ENCODE results near the gene SPTB. TPM values are rescaled to one million over a fixed set of nuclear protein-coding genes. Genes with fewer than 3 reads are reported as not detected.
"Not testable (repeated sequence)": the region's sequence is repeated elsewhere in the genome, so short reads cannot be mapped to it uniquely, and the experiment has no call there.

Gene SPTB
- total and polyA plus RNA-seq, 5 donors = 68.4 to 96.5 (median 82.5) TPM

- H3K27me3 ChIP-seq (ENCODE audit: control insufficient read depth, insufficient read depth); intact Hi-C loops (cut with DNase I); H3K4me1 ChIP-seq (ENCODE audit: control insufficient read depth, insufficient read depth, low read length); ATAC-seq; H3K4me3 ChIP-seq (ENCODE audit: low read length); DNase-seq; H3K9me3 ChIP-seq (ENCODE audit: control insufficient read depth, low read length): not testable (repeated sequence)
- peak overlapping the region; percentile 30 for H3K27ac ChIP-seq (ENCODE audit: low read length)
- WGBS = 87% methylated on average over 3 of the region's 3 CpGs
These were observed 74.1 kb downstream of the SPTB start for GRCh38 chr14:64805646-64806045.

GRCh38 chr14:64804754-64805260, 74.9 kb downstream of the SPTB start:
- H3K4me1 ChIP-seq (ENCODE audit: control insufficient read depth, insufficient read depth, low read length) = peaks cover 3% of the 10 kb centered on the region
- H3K27ac ChIP-seq (ENCODE audit: low read length) = no peak overlapping the region
- H3K27me3 ChIP-seq (ENCODE audit: control insufficient read depth, insufficient read depth) = no peaks in the 10 kb centered on the region
- intact Hi-C loops (cut with DNase I) = no loop called here
- 90% methylated on average over 12 of the region's 12 CpGs for WGBS
- H3K9me3 ChIP-seq (ENCODE audit: control insufficient read depth, low read length) = no peaks in the 10 kb centered on the region
- no peak for DNase-seq
- ATAC-seq = no peak
- no peak overlapping the region for H3K4me3 ChIP-seq (ENCODE audit: low read length)

- DNase-seq (peak in 1 of 3 donors; percentile 42), ATAC-seq (no peak)
- Histone ChIP-seq H3K9me3 (ENCODE audit: control insufficient read depth, low read length) (no peaks in the 10 kb centered on the region), H3K27ac (ENCODE audit: low read length) (no peak overlapping the region), H3K27me3 (ENCODE audit: control insufficient read depth, insufficient read depth) (no peaks in the 10 kb centered on the region), H3K4me1 (ENCODE audit: control insufficient read depth, insufficient read depth, low read length) (no peaks in the 10 kb centered on the region), H3K4me3 (ENCODE audit: low read length) (no peak overlapping the region)
- 92% methylated on average over 1 of the region's 1 CpG for WGBS
- intact Hi-C loops (cut with DNase I) = no loop called here
These were observed 77.9 kb downstream of the SPTB start for GRCh38 chr14:64801800-64802199.

- Histone ChIP-seq H3K9me3 (ENCODE audit: control insufficient read depth, low read length) (no peaks in the 10 kb centered on the region), H3K27me3 (ENCODE audit: control insufficient read depth, insufficient read depth) (no peaks in the 10 kb centered on the region), H3K27ac (ENCODE audit: low read length) (no peak overlapping the region), H3K4me1 (ENCODE audit: control insufficient read depth, insufficient read depth, low read length) (no peaks in the 10 kb centered on the region), H3K4me3 (ENCODE audit: low read length) (no peak overlapping the region)
- peak in 1 of 3 donors; percentile 56 for DNase-seq
- intact Hi-C loops (cut with DNase I) = no loop called here
- 77% methylated on average over 11 of the region's 11 CpGs for WGBS
- ATAC-seq = no peak
These were observed 78.7 kb downstream of the SPTB start for GRCh38 chr14:64801046-64801445.

- peak; percentile 30 to 35 for ATAC-seq
- H3K9me3 ChIP-seq (ENCODE audit: control insufficient read depth, low read length) = no peaks in the 10 kb centered on the region
These were observed 79.7 kb downstream of the SPTB start for GRCh38 chr14:64800000-64800399.

GRCh38 chr14:64799555-64799954, 80.2 kb downstream of the SPTB start:
- H3K4me1 ChIP-seq (ENCODE audit: control insufficient read depth, insufficient read depth, low read length) = no peaks in the 10 kb centered on the region
- no peaks in the 10 kb centered on the region for H3K27me3 ChIP-seq (ENCODE audit: control insufficient read depth, insufficient read depth)
- no peak overlapping the region for H3K4me3 ChIP-seq (ENCODE audit: low read length)
- intact Hi-C loops (cut with DNase I) = no loop called here
- H3K9me3 ChIP-seq (ENCODE audit: control insufficient read depth, low read length) = no peaks in the 10 kb centered on the region
- no peak overlapping the region for H3K27ac ChIP-seq (ENCODE audit: low read length)
- ATAC-seq (no peak), DNase-seq (no peak)
- WGBS = 92% methylated on average over 10 of the region's 10 CpGs

More at GRCh38 chr14:64800000-64800399, 79.7 kb downstream of the SPTB start:
- intact Hi-C loops (cut with DNase I) = no loop called here
- Histone ChIP-seq H3K4me3 (ENCODE audit: low read length) (no peak overlapping the region), H3K27me3 (ENCODE audit: control insufficient read depth, insufficient read depth) (no peaks in the 10 kb centered on the region), H3K27ac (ENCODE audit: low read length) (no peak overlapping the region), H3K4me1 (ENCODE audit: control insufficient read depth, insufficient read depth, low read length) (no peaks in the 10 kb centered on the region)
- 65% methylated on average over 3 of the region's 3 CpGs for WGBS
- peak in 2 of 3 donors; percentile 32 to 67 for DNase-seq

GRCh38 chr14:64796369-64796768, 83.3 kb downstream of the SPTB start:
- intact Hi-C loops (cut with DNase I) = no loop called here
- 87% methylated on average over 11 of the region's 11 CpGs for WGBS
- no peak for ATAC-seq

GRCh38 chr14:64795921-64796320, 83.8 kb downstream of the SPTB start:
- WGBS = 83% methylated on average over 3 of the region's 3 CpGs
- no peak overlapping the region for H3K4me3 ChIP-seq (ENCODE audit: low read length)
- no peaks in the 10 kb centered on the region for H3K9me3 ChIP-seq (ENCODE audit: control insufficient read depth, low read length)
- no peaks in the 10 kb centered on the region for H3K27me3 ChIP-seq (ENCODE audit: control insufficient read depth, insufficient read depth)
- no peak overlapping the region for H3K27ac ChIP-seq (ENCODE audit: low read length)
- no peak for ATAC-seq
- no peaks in the 10 kb centered on the region for H3K4me1 ChIP-seq (ENCODE audit: control insufficient read depth, insufficient read depth, low read length)
- intact Hi-C loops (cut with DNase I) = no loop called here
- no peak for DNase-seq

More at GRCh38 chr14:64796369-64796768, 83.3 kb downstream of the SPTB start:
- no peak for DNase-seq
- Histone ChIP-seq H3K4me3 (ENCODE audit: low read length) (no peak overlapping the region), H3K4me1 (ENCODE audit: control insufficient read depth, insufficient read depth, low read length) (no peaks in the 10 kb centered on the region), H3K27me3 (ENCODE audit: control insufficient read depth, insufficient read depth) (no peaks in the 10 kb centered on the region), H3K27ac (ENCODE audit: low read length) (no peak overlapping the region), H3K9me3 (ENCODE audit: control insufficient read depth, low read length) (no peaks in the 10 kb centered on the region)

- WGBS = 95% methylated on average over 16 of the region's 16 CpGs
- no peak overlapping the region for H3K27ac ChIP-seq (ENCODE audit: low read length)
- no peak for ATAC-seq
- intact Hi-C loops (cut with DNase I) = no loop called here
- no peak for DNase-seq
- H3K27me3 ChIP-seq (ENCODE audit: control insufficient read depth, insufficient read depth) = no peaks in the 10 kb centered on the region
- no peak overlapping the region for H3K4me3 ChIP-seq (ENCODE audit: low read length)
- no peaks in the 10 kb centered on the region for H3K4me1 ChIP-seq (ENCODE audit: control insufficient read depth, insufficient read depth, low read length)
- H3K9me3 ChIP-seq (ENCODE audit: control insufficient read depth, low read length) = no peaks in the 10 kb centered on the region
These were observed 84.5 kb downstream of the SPTB start for GRCh38 chr14:64795211-64795610.

- Histone ChIP-seq H3K9me3 (ENCODE audit: control insufficient read depth, low read length) (no peaks in the 10 kb centered on the region), H3K4me3 (ENCODE audit: low read length) (no peak overlapping the region), H3K4me1 (ENCODE audit: control insufficient read depth, insufficient read depth, low read length) (no peaks in the 10 kb centered on the region), H3K27me3 (ENCODE audit: control insufficient read depth, insufficient read depth) (no peaks in the 10 kb centered on the region), H3K27ac (ENCODE audit: low read length) (no peak overlapping the region)
- WGBS = 93% methylated on average over 26 of the region's 26 CpGs
- DNase-seq = peak in 1 of 3 donors; percentile 24
- ATAC-seq = no peak
- intact Hi-C loops (cut with DNase I) = no loop called here
These were observed 86.7 kb downstream of the SPTB start for GRCh38 chr14:64792871-64793560.

GRCh38 chr14:64792231-64792630, 87.5 kb downstream of the SPTB start:
- ATAC-seq = no peak
- H3K4me1 ChIP-seq (ENCODE audit: control insufficient read depth, insufficient read depth, low read length) = no peaks in the 10 kb centered on the region
- no peak overlapping the region for H3K4me3 ChIP-seq (ENCODE audit: low read length)
- DNase-seq = no peak
- no peak overlapping the region for H3K27ac ChIP-seq (ENCODE audit: low read length)
- intact Hi-C loops (cut with DNase I) = no loop called here
- 66% methylated on average over 4 of the region's 4 CpGs for WGBS
- H3K27me3 ChIP-seq (ENCODE audit: control insufficient read depth, insufficient read depth) = no peaks in the 10 kb centered on the region
- no peaks in the 10 kb centered on the region for H3K9me3 ChIP-seq (ENCODE audit: control insufficient read depth, low read length)

All from right cardiac atrium (tissue), 5 donors.